CD14-positive monocyte (primary cell): ENCODE results near the gene RNF215. TPM values are rescaled to one million over a fixed set of nuclear protein-coding genes. Genes with fewer than 3 reads are reported as not detected.

ENCODE experiments used
- DNase-seq, 3 donors: peaks; one replicate each; pipeline ENCODE4 v3.0.0-alpha.2; 2011 to 2022
- H2AFZ ChIP-seq: 2 replicates; pipeline ENCODE4 v1.6.0; 2012; ENCODE audit warnings: mild to moderate bottlenecking, low read depth, low read length, inconsistent platforms; ENCODE audit not compliant: insufficient read depth, poor library complexity, severe bottlenecking
- H3K27ac ChIP-seq, 2 donors: 1 replicate in 1 of 2; 2 replicates in 1 of 2; pipeline ENCODE4 v1.5.1; 2012 to 2013; ENCODE audit warnings: low read length in 2 of 2, control low read depth in 1 of 2, inconsistent platforms in 1 of 2, low read depth in 1 of 2, mild to moderate bottlenecking in 1 of 2
- H3K27me3 ChIP-seq, 2 donors: one replicate each; pipeline versions ENCODE4 v1.6.0 to v1.6.1; 2011 to 2013; ENCODE audit warnings: low read length in 2 of 2; ENCODE audit not compliant: control insufficient read depth in 2 of 2, insufficient read depth in 2 of 2
- H3K36me3 ChIP-seq, 2 donors: replicated peaks in 1 of 2; 1 replicate in 1 of 2; 2 replicates in 1 of 2; pipeline versions ENCODE4 v1.5.1 to v1.6.1; 2012 to 2013; ENCODE audit warnings: low read length in 2 of 2, control low read depth in 1 of 2, inconsistent platforms in 1 of 2, mild to moderate bottlenecking in 1 of 2; ENCODE audit not compliant: insufficient read depth in 2 of 2, control insufficient read depth in 1 of 2
- H3K4me1 ChIP-seq, 2 donors: 1 replicate in 1 of 2; 2 replicates in 1 of 2; pipeline versions ENCODE4 v1.5.1 to v1.6.1; 2012 to 2013; ENCODE audit warnings: low read length in 2 of 2, control low read depth in 1 of 2, inconsistent platforms in 1 of 2, mild to moderate bottlenecking in 1 of 2, moderate library complexity in 1 of 2; ENCODE audit not compliant: insufficient read depth in 2 of 2, control insufficient read depth in 1 of 2
- H3K4me2 ChIP-seq: replicated peaks from 2 replicates; pipeline ENCODE3; 2012; ENCODE audit warnings: low read length, moderate library complexity, mild to moderate bottlenecking; ENCODE audit not compliant: poor library complexity, severe bottlenecking; ENCODE audit errors: extremely low read depth
- H3K4me3 ChIP-seq, 3 experiments: fragments of 200-600 bp in 1 of 3; sonication (generic) in 1 of 3; replicated peaks in 1 of 3; 1 replicate in 2 of 3; 2 replicates in 1 of 3; pipeline ENCODE4 v1.5.1; 2011 to 2013; ENCODE audit warnings: low read length in 3 of 3, mild to moderate bottlenecking in 3 of 3, control low read depth in 2 of 3, low read depth in 2 of 3, inconsistent platforms in 1 of 3, moderate library complexity in 1 of 3
- H3K79me2 ChIP-seq: 2 replicates; pipeline ENCODE4 v1.6.0; 2012; ENCODE audit warnings: mild to moderate bottlenecking, control low read depth, inconsistent platforms, low read length, moderate library complexity; ENCODE audit not compliant: insufficient read depth
- H3K9ac ChIP-seq: 2 replicates; pipeline ENCODE4 v1.6.0; 2017; ENCODE audit warnings: low read length, mild to moderate bottlenecking; ENCODE audit not compliant: insufficient read depth, poor library complexity, severe bottlenecking
- H3K9me3 ChIP-seq, 2 donors: replicated peaks in 1 of 2; 1 replicate in 1 of 2; 2 replicates in 1 of 2; pipeline versions ENCODE4 v1.5.1 to v1.6.1; 2012 to 2013; ENCODE audit warnings: low read length in 2 of 2, control low read depth in 1 of 2; ENCODE audit not compliant: control insufficient read depth in 1 of 2, insufficient read depth in 1 of 2
- H4K20me1 ChIP-seq: 2 replicates; pipeline ENCODE4 v1.6.0; 2012; ENCODE audit warnings: mild to moderate bottlenecking, low read length, control low read depth, moderate library complexity; ENCODE audit not compliant: insufficient read depth
- H3K27ac Mint-ChIP-seq, 7 donors: one replicate each; pipeline ENCODE4 v1.8.0; 2020; ENCODE audit warnings: mild to moderate bottlenecking in 7 of 7, mixed read lengths in 7 of 7, moderate library complexity in 6 of 7, inconsistent platforms in 2 of 7
- H3K27me3 Mint-ChIP-seq, 3 donors: one replicate each; pipeline ENCODE4 v1.8.0; 2021 to 2022; ENCODE audit warnings: low read depth in 3 of 3, mild to moderate bottlenecking in 3 of 3, mixed read lengths in 3 of 3, moderate library complexity in 3 of 3, inconsistent platforms in 1 of 3
- H3K36me3 Mint-ChIP-seq, 2 donors: one replicate each; pipeline ENCODE4 v1.8.0; 2020; ENCODE audit warnings: mixed read lengths in 2 of 2, inconsistent platforms in 1 of 2, mild to moderate bottlenecking in 1 of 2
- H3K4me1 Mint-ChIP-seq: one replicate; pipeline ENCODE4 v1.8.0; 2020; ENCODE audit warnings: mild to moderate bottlenecking, mixed read lengths
- H3K4me3 Mint-ChIP-seq, 2 donors: one replicate each; pipeline ENCODE4 v1.8.0; 2020; ENCODE audit warnings: mild to moderate bottlenecking in 2 of 2, mixed read lengths in 2 of 2, moderate library complexity in 1 of 2
- H3K9me3 Mint-ChIP-seq, 7 donors: one replicate each; pipeline ENCODE4 v1.8.0; 2020 to 2022; ENCODE audit warnings: mixed read lengths in 7 of 7, mild to moderate bottlenecking in 6 of 7, moderate library complexity in 6 of 7, inconsistent platforms in 2 of 7
- WGBS: methylation state at CpG from one replicate; pipeline ENCODE4 v1.1.5; 2013; ENCODE audit warnings: missing lambda C conversion rate; ENCODE audit not compliant: insufficient coverage; 5-methylcytosine and 5-hydroxymethylcytosine counted together
- intact Hi-C, 2 donors: fragments of 100-400 bp; cut with micrococcal nuclease; formaldehyde crosslinking; loops; one replicate each; pipeline versions ENCODE4 v1.15.0 to v1.15.1; 2023
- polyA plus RNA-seq, 3 donors: library from polyadenylated mRNA; depleted of rRNA in 1 of 3; unstranded in 2 of 3; stranded (reverse) in 1 of 3; fragments of 300-500 nt in 2 of 3; fragments of >200 nt in 1 of 3; fragmentation: Illumina TruSeq in 2 of 3; gene quantifications; 1 replicate in 2 of 3; 2 replicates in 1 of 3; pipeline ENCODE4 v1.2.3, GENCODE V29; 2012 to 2021
- TF ChIP-seq, protein P1 (sequence below): fragments of 200-600 bp; IDR thresholded peaks from one replicate; pipeline ENCODE4 v1.8.0; 2022; ENCODE audit warnings: antibody characterized with exemption, mild to moderate bottlenecking

Gene RNF215
- polyA plus RNA-seq, 3 donors = 0.26 to 12.2 (median 0.42) TPM

DNA sequence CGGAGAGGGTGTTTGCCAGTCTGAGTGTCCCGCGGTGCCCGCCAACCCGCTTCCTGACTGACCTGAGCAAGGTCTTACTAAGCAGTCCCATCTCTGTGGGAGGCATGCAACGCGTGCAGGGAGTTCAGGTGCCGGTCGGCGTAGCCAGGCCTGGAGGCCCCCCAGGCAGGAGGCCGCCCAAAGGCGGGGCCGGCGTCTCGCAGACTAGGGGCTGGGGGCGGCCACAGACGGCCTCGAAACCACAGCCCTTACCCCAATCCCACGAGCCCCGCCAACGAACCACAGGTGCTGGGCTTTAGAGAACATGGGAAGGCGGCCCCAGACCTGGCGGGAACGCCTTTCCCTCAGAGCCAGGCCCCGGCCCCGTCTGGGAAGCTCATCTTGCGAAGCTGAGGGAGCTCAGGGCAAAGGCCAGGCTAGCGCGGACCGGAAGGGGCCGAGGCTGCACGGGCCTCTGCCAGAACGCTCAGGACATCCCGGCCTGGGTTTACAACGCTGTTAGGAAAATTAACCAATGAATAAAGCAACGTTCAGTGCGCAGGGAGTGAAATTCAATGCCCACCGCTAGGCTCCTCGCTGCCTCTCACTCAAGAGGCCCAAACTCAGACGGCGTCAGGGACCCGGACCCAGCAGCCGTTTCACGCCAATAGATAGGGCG, 36.2 kb upstream of the RNF215 start:
- H3K27ac ChIP-seq = peak overlapping the region; percentile 81 to 97
- whole genome bisulfite sequencing = under 1% methylated on average over 45 of the region's 45 CpGs
- Mint-ChIP-seq H3K27me3 (peaks cover 0 to 2% (median 0%) of the 10 kb centered on the region in 3 donors), H3K4me1 (peaks cover 40% of the 10 kb centered on the region), H3K27ac (peak overlapping the region; percentile 93 to 98 (median 97)), H3K4me3 (peak overlapping the region; percentile 92 to 96), H3K36me3 (peaks cover 5 to 29% of the 10 kb centered on the region in 2 donors), H3K9me3 (peaks cover 0 to 3% (median 0%) of the 10 kb centered on the region in 7 donors)
- peak overlapping the region; percentile 85 for H3K4me2 ChIP-seq
- peak in 1 of 3 donors; percentile 62 for DNase-seq
- H3K36me3 ChIP-seq = peaks cover 0 to 4% of the 10 kb centered on the region in 2 donors
- H3K9ac ChIP-seq = peak overlapping the region; percentile 96
- peak overlapping the region; percentile 54 to 88 (median 78) for H3K4me3 ChIP-seq
- H3K9me3 ChIP-seq = no peaks in the 10 kb centered on the region
- H2AFZ ChIP-seq = peak overlapping the region; percentile 95
- peaks cover 40 to 46% of the 10 kb centered on the region in 2 donors for H3K4me1 ChIP-seq
- TF ChIP-seq, protein P1, sequence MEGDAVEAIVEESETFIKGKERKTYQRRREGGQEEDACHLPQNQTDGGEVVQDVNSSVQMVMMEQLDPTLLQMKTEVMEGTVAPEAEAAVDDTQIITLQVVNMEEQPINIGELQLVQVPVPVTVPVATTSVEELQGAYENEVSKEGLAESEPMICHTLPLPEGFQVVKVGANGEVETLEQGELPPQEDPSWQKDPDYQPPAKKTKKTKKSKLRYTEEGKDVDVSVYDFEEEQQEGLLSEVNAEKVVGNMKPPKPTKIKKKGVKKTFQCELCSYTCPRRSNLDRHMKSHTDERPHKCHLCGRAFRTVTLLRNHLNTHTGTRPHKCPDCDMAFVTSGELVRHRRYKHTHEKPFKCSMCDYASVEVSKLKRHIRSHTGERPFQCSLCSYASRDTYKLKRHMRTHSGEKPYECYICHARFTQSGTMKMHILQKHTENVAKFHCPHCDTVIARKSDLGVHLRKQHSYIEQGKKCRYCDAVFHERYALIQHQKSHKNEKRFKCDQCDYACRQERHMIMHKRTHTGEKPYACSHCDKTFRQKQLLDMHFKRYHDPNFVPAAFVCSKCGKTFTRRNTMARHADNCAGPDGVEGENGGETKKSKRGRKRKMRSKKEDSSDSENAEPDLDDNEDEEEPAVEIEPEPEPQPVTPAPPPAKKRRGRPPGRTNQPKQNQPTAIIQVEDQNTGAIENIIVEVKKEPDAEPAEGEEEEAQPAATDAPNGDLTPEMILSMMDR = no peak
- intact Hi-C loops = loop anchor here in 1 of 2 donors (5.0 to 10.0 kb wide), 2 partner anchors 136 to 539 kb away; partner anchors contain the start of genes CASTOR1 and MTMR3
- no peaks in the 10 kb centered on the region for H4K20me1 ChIP-seq
- H3K27me3 ChIP-seq = no peaks in the 10 kb centered on the region
- H3K79me2 ChIP-seq = peaks cover 6% of the 10 kb centered on the region

DNA sequence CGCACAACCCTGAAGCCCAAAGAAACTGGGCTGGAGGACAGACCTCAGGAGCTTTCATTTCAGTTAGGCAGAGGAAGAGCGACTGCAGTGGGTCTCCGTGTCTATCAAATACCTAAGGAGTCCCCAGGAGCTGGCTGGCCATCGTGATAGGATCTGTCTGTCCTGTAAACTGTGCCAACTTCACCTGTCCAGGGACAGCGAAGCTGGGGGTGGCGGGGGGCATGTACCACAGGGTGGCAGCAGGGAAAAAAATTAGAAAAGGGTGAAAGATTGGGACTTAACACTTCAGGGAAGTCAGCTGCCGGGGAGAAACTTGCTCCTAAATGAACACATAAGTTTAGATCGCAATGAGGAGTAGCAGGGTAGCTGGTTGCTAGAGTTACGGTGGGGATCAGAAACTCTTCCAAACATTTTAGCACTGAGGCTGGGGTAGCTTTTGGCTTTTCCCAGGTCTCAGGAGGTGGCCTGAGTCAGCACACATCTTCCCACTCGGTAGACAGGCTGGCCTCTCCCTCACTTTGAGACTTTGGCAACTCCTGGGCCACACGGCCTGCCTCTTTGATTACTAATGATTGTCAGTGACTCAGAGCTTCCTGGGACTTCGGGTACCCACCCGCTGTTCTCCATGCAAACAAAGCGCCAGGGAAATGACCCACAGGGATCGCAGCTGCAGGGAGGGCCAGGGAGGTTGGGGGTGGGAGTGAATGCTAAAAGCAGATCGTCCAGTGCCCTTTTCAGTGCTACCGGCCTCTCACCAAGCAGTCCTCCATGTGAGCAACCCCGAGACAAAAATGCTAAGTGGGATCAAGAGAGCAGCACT, 35.5 kb upstream of the RNF215 start:
- Histone ChIP-seq H3K9me3 (no peaks in the 10 kb centered on the region), H3K36me3 (peaks cover 4 to 7% of the 10 kb centered on the region in 2 donors), H3K4me3 (peak overlapping the region; percentile 54 to 88 (median 78)), H3K27ac (peak overlapping the region; percentile 81 to 97), H3K4me1 (peaks cover 40 to 46% of the 10 kb centered on the region in 2 donors), H3K27me3 (no peaks in the 10 kb centered on the region), H3K79me2 (peaks cover 6% of the 10 kb centered on the region), H3K4me2 (peak overlapping the region; percentile 85), H2AFZ (peak overlapping the region; percentile 95), H3K9ac (peak overlapping the region; percentile 96), H4K20me1 (no peaks in the 10 kb centered on the region)
- H3K4me1 Mint-ChIP-seq = peaks cover 40% of the 10 kb centered on the region
- intact Hi-C loops = loop anchor here in 1 of 2 donors (5.0 to 10.0 kb wide), 2 partner anchors 135 to 538 kb away; partner anchors contain the start of genes CASTOR1 and MTMR3
- H3K36me3 Mint-ChIP-seq = peaks cover 10 to 27% of the 10 kb centered on the region in 2 donors
- H3K9me3 Mint-ChIP-seq = peaks cover 0 to 2% (median 0%) of the 10 kb centered on the region in 7 donors
- peak; percentile 57 to 89 (median 78) for DNase-seq
- 37% methylated on average over 14 of the region's 18 CpGs for WGBS
- H3K4me3 Mint-ChIP-seq = peak overlapping the region; percentile 92 to 96
- peak overlapping the region; percentile 88 to 98 (median 97) for H3K27ac Mint-ChIP-seq
- TF ChIP-seq, protein P1 = no peak
- H3K27me3 Mint-ChIP-seq = peaks cover 0 to 2% (median 0%) of the 10 kb centered on the region in 3 donors
